Heart right ventricle (tissue), 16 donors: ENCODE measurements around the gene ATG13. TPM values are rescaled to one million over a fixed set of nuclear protein-coding genes. Genes with fewer than 3 reads are reported as not detected.

Experiments used
- ATAC-seq, 8 donors: fragments of 200-7000 bp; cut with Tn5 transposase; one replicate each; pipeline ENCODE4 v1.9.1; 2020; ENCODE audit warnings: mild to moderate bottlenecking in 8 of 8, moderate library complexity in 8 of 8, moderate number of reproducible peaks in 1 of 8
- DNase-seq, 2 donors: peaks; one replicate each; pipeline ENCODE4 v3.0.0-alpha.2; 2020
- H3K27ac ChIP-seq, 10 donors: fragments of 200-600 bp; sonication (generic) in 2 of 10; one replicate each; pipeline versions ENCODE4 v1.5.0 to v1.8.0; 2020 to 2022; ENCODE audit warnings: mild to moderate bottlenecking in 3 of 10
- H3K27me3 ChIP-seq, 7 donors: fragments of 200-600 bp; one replicate each; pipeline ENCODE4 v1.8.0; 2021 to 2022; ENCODE audit warnings: mild to moderate bottlenecking in 2 of 7
- H3K36me3 ChIP-seq, 9 donors: fragments of 200-600 bp; sonication (generic) in 1 of 9; one replicate each; pipeline versions ENCODE4 v1.5.0 to v1.8.0; 2020 to 2022; ENCODE audit warnings: mild to moderate bottlenecking in 2 of 9
- H3K4me1 ChIP-seq, 9 donors: fragments of 200-600 bp; sonication (generic) in 1 of 9; one replicate each; pipeline versions ENCODE4 v1.5.0 to v1.8.0; 2020 to 2022; ENCODE audit warnings: mild to moderate bottlenecking in 4 of 9
- H3K4me3 ChIP-seq, 10 donors: fragments of 200-600 bp; sonication (generic) in 2 of 10; one replicate each; pipeline versions ENCODE4 v1.5.0 to v1.8.0; 2020 to 2022; ENCODE audit warnings: mild to moderate bottlenecking in 7 of 10, moderate library complexity in 2 of 10
- H3K9me3 ChIP-seq, 11 donors: fragments of 200-600 bp in 10 of 11; sonication (generic) in 2 of 11; one replicate each; pipeline versions ENCODE4 v1.5.0 to v1.8.0; 2013 to 2022; ENCODE audit warnings: mild to moderate bottlenecking in 2 of 11, control low read depth in 1 of 11, moderate library complexity in 1 of 11
- WGBS, 2 donors: extraction: QIAGEN DNeasy Blood & Tissue Kit; methylation state at CpG; one replicate each; pipeline ENCODE4 v1.1.7; 2013; ENCODE audit warnings: inconsistent platforms in 1 of 2; 5-methylcytosine and 5-hydroxymethylcytosine counted together
- intact Hi-C, 10 donors: fragments of 100-400 bp; cut with DNase I; formaldehyde crosslinking; loops; one replicate each; pipeline versions ENCODE4 v1.11.1 to v1.14.2; 2022
- polyA plus RNA-seq, 2 donors: library from polyadenylated mRNA; stranded (reverse); fragments of 200-250 nt; gene quantifications; one replicate each; pipeline ENCODE4 v1.2.3, GENCODE V29; 2013
- total RNA-seq, 10 donors: library from RNA; stranded (reverse); fragmentation: NEBNext Ultra II Directional in 3 of 10; extraction: Animal tissue kit (Norgen Biotek cat#: 25700) in 3 of 10; gene quantifications; one replicate each; pipeline versions ENCODE4 v1.2.1 to v1.2.4, GENCODE V29; 2021 to 2023
- TF ChIP-seq, protein P1 (sequence below), 9 donors: fragments of 200-600 bp; sonication (generic) in 2 of 9; IDR thresholded peaks; one replicate each; pipeline versions ENCODE4 v1.5.0 to v1.8.0; 2021 to 2022; ENCODE audit warnings: antibody characterized with exemption in 9 of 9, mild to moderate bottlenecking in 5 of 9, moderate library complexity in 1 of 9
- donor health status: Arrhythmogenic right ventricular cardiomyopathy.
- donor health status: ischemic (EF 13 %, LVEDD 7.1; RV severe dilation, severe dysfunction).
- donor health status: healthy with polysubstance abuse.
- donor health status: DM: no; HTN: yes; CAD: no.
- donor health status: DM: no; HTN: no; CAD: no.
- donor health status: ischemic (EF 25% LVEDD 6.9; RV normal size, moderate dysfunction).
- donor health status: ischemic (EF 25% LVEDD 5.7; RV mildly dilated, moderate dysfunction).
- donor health status: healthy.
- donor health status: DM: yes; HTN: yes; CAD: no.
- donor health status: Ischemic cardiomyopathy.
- donor health status: ischemic (EF 35%, LVEDD 5.7; RV mildly dilated, moderate dysfunction).
- donor health status: nonischemic (EF 11% LVEDD 7.7; RV severe dilation, severe dysfunction).
- donor health status: DM: yes; HTN: yes; CAD: no.
- donor health status: PGD.
- donor health status: ischemic (EF 29% LVEDD 5.4; RV normal size, mild dysfunction).
- donor health status: nonischemic (EF 23%, LVEDD 6.1; RV moderate dilation, normal function).

The ATG13 gene
- total and polyA plus RNA-seq, 12 donors: 25.8 to 50.6 (median 40.8) TPM

DNA sequence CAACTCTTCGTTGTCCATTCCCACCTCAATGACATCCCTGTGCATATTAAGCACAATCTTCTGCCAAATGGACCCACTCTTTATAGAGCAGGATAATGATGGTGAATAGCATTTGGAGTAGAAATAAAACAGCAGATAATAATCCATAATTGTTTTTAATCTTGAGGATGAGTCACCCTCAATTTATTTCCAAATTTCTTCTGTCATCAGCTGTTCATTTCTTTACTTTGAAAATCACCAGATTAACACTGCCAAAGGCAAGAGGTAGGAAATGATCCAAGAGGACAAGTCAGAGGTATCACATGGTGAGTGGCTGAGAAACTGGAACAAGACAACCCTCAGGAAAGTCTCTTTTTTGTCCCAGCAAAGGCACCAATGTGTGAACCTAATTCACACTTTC is 16.2 kb upstream of the ATG13 start:
- Histone ChIP-seq H3K4me3 (no peak overlapping the region), H3K36me3 (peaks cover 0 to 16% (median 0%) of the 10 kb centered on the region in 9 donors), H3K27ac (peak overlapping the region in 6 of 10 donors; percentile 14 to 65 (median 44)), H3K4me1 (peaks cover 0 to 21% (median 13%) of the 10 kb centered on the region in 9 donors), H3K9me3 (no peaks in the 10 kb centered on the region), H3K27me3 (no peaks in the 10 kb centered on the region)
- WGBS, 2 donors: 56 to 66% methylated on average over 1 of the region's 1 CpG
- intact Hi-C loops: loop anchor here in 1 of 10 donors (10.0 kb wide), 1 partner anchor 216 kb away; the partner anchor contains the start of gene MDK
- ATAC-seq (no peak), DNase-seq (no peak)
- TF ChIP-seq, protein P1, sequence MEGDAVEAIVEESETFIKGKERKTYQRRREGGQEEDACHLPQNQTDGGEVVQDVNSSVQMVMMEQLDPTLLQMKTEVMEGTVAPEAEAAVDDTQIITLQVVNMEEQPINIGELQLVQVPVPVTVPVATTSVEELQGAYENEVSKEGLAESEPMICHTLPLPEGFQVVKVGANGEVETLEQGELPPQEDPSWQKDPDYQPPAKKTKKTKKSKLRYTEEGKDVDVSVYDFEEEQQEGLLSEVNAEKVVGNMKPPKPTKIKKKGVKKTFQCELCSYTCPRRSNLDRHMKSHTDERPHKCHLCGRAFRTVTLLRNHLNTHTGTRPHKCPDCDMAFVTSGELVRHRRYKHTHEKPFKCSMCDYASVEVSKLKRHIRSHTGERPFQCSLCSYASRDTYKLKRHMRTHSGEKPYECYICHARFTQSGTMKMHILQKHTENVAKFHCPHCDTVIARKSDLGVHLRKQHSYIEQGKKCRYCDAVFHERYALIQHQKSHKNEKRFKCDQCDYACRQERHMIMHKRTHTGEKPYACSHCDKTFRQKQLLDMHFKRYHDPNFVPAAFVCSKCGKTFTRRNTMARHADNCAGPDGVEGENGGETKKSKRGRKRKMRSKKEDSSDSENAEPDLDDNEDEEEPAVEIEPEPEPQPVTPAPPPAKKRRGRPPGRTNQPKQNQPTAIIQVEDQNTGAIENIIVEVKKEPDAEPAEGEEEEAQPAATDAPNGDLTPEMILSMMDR (IDR thresholded peaks at IDR 0.05): no peak

DNA sequence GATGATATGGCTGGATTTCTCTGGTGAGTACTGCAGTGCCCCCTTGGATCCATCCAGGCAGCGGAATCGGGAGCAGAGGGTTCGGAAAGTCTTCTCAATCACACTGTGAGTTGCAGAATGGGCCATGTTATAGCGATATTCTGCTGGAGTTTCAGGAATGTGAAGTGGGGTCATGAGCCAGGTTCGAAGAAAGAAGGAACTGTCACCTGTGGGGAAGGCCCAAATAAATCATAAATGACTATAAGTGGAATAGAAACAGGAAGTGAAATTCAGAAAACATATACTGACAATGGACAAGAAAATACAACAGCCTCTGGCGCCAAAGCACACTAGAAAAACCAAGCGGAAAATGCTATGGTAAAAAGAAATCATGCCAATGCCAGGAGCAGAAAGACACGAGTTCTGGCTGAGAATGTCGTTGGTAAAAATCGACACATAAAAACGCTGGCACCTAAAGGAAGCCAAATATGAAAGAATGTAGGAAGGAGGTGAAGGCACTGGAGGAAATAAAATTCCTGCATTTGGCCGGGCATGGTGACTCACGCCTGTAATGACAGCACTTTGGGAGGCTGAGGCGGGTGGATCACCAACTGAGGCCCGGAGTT is 13.5 kb upstream of the ATG13 start:
- 93% methylated on average over 15 of the region's 15 CpGs for WGBS, 2 donors
- Histone ChIP-seq H3K9me3 (no peaks in the 10 kb centered on the region), H3K4me1 (peaks cover 0 to 21% (median 13%) of the 10 kb centered on the region in 9 donors), H3K36me3 (peaks cover 0 to 16% (median 0%) of the 10 kb centered on the region in 9 donors), H3K27me3 (no peaks in the 10 kb centered on the region), H3K4me3 (no peak overlapping the region), H3K27ac (no peak overlapping the region)
- TF ChIP-seq, protein P1 (IDR thresholded peaks at IDR 0.05): no peak
- ATAC-seq (no peak), DNase-seq (no peak)
- intact Hi-C loops: loop anchor here in 1 of 10 donors (10.0 kb wide), 1 partner anchor 219 kb away; the partner anchor contains the start of gene MDK

DNA sequence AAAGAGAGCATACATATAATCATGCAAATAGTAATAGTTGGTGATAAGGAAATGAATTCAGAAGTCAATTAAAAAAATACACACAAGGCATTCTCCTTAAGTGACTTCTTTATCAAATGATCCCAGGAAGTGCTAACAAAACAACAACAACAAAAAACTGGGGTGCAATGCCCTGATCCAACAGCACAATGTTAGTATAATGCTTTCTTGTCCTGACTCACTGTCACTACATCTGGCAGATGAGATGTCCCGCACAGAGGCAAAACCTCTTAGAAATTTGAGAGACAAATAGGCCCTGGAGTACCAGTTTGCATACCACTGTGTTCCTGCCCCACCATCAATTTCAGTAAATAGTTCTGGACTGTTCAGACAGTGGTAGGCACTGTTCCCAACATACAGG is 12.6 kb upstream of the ATG13 start:
- H3K27ac ChIP-seq: no peak overlapping the region
- H3K27me3 ChIP-seq: no peaks in the 10 kb centered on the region
- H3K36me3 ChIP-seq: peaks cover 0 to 22% (median 0%) of the 10 kb centered on the region in 9 donors
- intact Hi-C loops: loop anchor here in 1 of 10 donors (10.0 kb wide), 1 partner anchor 220 kb away; the partner anchor contains the start of gene MDK
- 89 to 100% methylated on average over 1 of the region's 1 CpG for WGBS, 2 donors
- DNase-seq (no peak), ATAC-seq (no peak)
- peaks cover 0 to 21% (median 13%) of the 10 kb centered on the region in 9 donors for H3K4me1 ChIP-seq
- no peak overlapping the region for H3K4me3 ChIP-seq
- no peaks in the 10 kb centered on the region for H3K9me3 ChIP-seq
- TF ChIP-seq, protein P1 (IDR thresholded peaks at IDR 0.05): no peak

DNA sequence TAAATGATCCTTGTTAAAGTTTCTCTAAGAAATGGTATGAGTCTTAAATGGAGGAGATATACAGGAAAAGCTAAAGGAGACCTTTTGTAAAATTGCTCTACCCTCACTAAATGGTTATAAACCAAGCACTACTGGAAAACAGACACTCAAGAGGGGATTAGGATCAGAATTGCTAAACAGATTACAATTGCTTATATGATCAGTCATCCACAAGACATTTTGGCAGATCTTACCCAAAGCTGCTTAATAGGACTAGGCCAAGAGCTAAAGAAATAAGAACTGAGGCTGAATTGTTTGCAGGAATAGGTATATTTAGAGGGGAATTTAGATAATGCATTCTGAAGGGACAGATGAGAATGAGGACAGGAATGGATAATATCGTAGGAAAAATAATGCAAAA is 9.8 kb upstream of the ATG13 start:
- Histone ChIP-seq H3K27ac (no peak overlapping the region), H3K27me3 (no peaks in the 10 kb centered on the region), H3K4me3 (no peak overlapping the region), H3K36me3 (peaks cover 0 to 20% (median 0%) of the 10 kb centered on the region in 9 donors), H3K9me3 (no peaks in the 10 kb centered on the region), H3K4me1 (peaks cover 0 to 17% (median 8%) of the 10 kb centered on the region in 9 donors)
- intact Hi-C loops: loop anchor here in 1 of 10 donors (10.0 kb wide), 1 partner anchor 223 kb away; the partner anchor contains the start of gene MDK
- TF ChIP-seq, protein P1 (IDR thresholded peaks at IDR 0.05): no peak
- DNase-seq (no peak), ATAC-seq (no peak)
- WGBS, 2 donors: 87 to 93% methylated on average over 1 of the region's 1 CpG
